ENCODE data around the gene PALMD.

PALMD gene

GRCh38 chr1:99650773-99651437 is 5.0 kb downstream of the PALMD start:
- H3K79me2 ChIP-seq (ENCODE audit: control insufficient read depth, low read length), result no peaks in the 10 kb centered on the region
- no peaks in the 10 kb centered on the region for H4K20me1 ChIP-seq (ENCODE audit: control insufficient read depth, insufficient read depth, low read depth, low read length)
- H3K27me3 ChIP-seq (ENCODE audit: control insufficient read depth, low read length), result peaks cover 2% of the 10 kb centered on the region; the same call in 1 of the 2 replicates
- H3K27ac ChIP-seq (ENCODE audit: low read depth, low read length), result no peak overlapping the region
- no peak overlapping the region for H3K4me2 ChIP-seq (ENCODE audit: low read length)
- H3K4me1 ChIP-seq (ENCODE audit: control insufficient read depth, low read length), result no peaks in the 10 kb centered on the region
- H3K9me2 ChIP-seq (replicated peaks; ENCODE audit: control insufficient read depth, low read length), result no peaks in the 10 kb centered on the region
- TF ChIP-seq, protein P1, sequence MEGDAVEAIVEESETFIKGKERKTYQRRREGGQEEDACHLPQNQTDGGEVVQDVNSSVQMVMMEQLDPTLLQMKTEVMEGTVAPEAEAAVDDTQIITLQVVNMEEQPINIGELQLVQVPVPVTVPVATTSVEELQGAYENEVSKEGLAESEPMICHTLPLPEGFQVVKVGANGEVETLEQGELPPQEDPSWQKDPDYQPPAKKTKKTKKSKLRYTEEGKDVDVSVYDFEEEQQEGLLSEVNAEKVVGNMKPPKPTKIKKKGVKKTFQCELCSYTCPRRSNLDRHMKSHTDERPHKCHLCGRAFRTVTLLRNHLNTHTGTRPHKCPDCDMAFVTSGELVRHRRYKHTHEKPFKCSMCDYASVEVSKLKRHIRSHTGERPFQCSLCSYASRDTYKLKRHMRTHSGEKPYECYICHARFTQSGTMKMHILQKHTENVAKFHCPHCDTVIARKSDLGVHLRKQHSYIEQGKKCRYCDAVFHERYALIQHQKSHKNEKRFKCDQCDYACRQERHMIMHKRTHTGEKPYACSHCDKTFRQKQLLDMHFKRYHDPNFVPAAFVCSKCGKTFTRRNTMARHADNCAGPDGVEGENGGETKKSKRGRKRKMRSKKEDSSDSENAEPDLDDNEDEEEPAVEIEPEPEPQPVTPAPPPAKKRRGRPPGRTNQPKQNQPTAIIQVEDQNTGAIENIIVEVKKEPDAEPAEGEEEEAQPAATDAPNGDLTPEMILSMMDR (IDR thresholded peaks at IDR 0.05; ENCODE audit: low read depth, low read length, poor library complexity, severe bottlenecking), result no peak
- no peak for TF ChIP-seq EZH2phosphoT487 (IDR thresholded peaks at IDR 0.05; ENCODE audit: borderline replicate concordance, low read length)
- H3K36me3 ChIP-seq (ENCODE audit: control insufficient read depth, low read length), result no peaks in the 10 kb centered on the region
- no peak overlapping the region for H3K4me3 ChIP-seq (ENCODE audit: low read length)
- H3F3A ChIP-seq (ENCODE audit: control insufficient read depth, insufficient read depth), result no peaks in the 10 kb centered on the region
- H3K9me3 ChIP-seq (ENCODE audit: control insufficient read depth, insufficient read depth, low read length), result no peaks in the 10 kb centered on the region

DNA sequence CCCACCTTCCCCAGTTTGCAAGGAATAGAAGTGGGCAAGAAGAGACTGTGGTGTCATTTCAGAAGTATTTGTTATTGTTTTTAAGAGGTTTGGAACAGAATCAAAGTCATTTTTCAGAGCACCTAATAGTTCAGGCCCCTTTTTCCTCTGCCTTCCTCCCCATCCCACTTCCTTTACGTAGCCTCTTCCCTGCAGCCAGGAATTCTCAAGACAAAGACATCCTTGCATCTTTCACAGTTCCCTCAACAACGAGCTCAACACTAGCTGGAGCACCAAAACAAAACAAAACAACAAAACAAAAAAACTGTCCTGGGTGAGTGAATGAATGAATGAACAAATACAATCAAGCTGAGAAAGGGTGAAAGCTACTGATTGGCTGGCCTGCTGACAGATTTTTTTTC is 7.0 kb downstream of the PALMD start:
- no peak overlapping the region for H3K4me3 ChIP-seq (ENCODE audit: low read length)
- H4K20me1 ChIP-seq (ENCODE audit: control insufficient read depth, insufficient read depth, low read depth, low read length), result no peaks in the 10 kb centered on the region
- H3K9me3 ChIP-seq (ENCODE audit: control insufficient read depth, insufficient read depth, low read length), result no peaks in the 10 kb centered on the region
- H3K79me2 ChIP-seq (ENCODE audit: control insufficient read depth, low read length), result no peaks in the 10 kb centered on the region
- no peak overlapping the region for H3K4me2 ChIP-seq (ENCODE audit: low read length)
- no peak overlapping the region for H3K27ac ChIP-seq (ENCODE audit: low read depth, low read length)
- no peaks in the 10 kb centered on the region for H3K4me1 ChIP-seq (ENCODE audit: control insufficient read depth, low read length)
- H3K9me2 ChIP-seq (replicated peaks; ENCODE audit: control insufficient read depth, low read length), result no peaks in the 10 kb centered on the region
- no peaks in the 10 kb centered on the region for H3K27me3 ChIP-seq (ENCODE audit: control insufficient read depth, low read length)
- TF ChIP-seq, protein P1 (IDR thresholded peaks at IDR 0.05; ENCODE audit: low read depth, low read length, poor library complexity, severe bottlenecking), result no peak
- TF ChIP-seq EZH2phosphoT487 (IDR thresholded peaks at IDR 0.05; ENCODE audit: borderline replicate concordance, low read length), result no peak
- H3K36me3 ChIP-seq (ENCODE audit: control insufficient read depth, low read length), result no peaks in the 10 kb centered on the region
- H3F3A ChIP-seq (ENCODE audit: control insufficient read depth, insufficient read depth), result no peaks in the 10 kb centered on the region

DNA sequence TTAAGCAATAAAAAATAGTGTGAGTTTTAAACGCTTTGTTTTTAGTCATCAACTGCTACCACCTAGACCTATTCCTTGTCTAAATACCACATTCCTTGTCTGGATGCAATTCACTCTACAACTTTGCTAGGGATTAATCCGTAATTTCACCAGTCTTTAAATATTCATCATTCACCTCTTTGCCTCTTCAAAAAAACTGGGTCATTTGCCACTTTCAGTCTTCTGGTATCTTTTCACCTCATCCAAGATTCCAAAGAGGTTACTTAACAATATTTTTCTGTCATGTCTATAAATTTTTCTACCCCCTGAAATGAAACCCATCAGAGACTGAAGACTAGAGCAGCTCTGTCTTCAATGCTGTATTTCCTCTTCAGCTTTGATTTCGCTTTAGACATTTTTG is 9.5 kb downstream of the PALMD start:
- H3K4me2 ChIP-seq (ENCODE audit: low read length), result no peak overlapping the region
- no peaks in the 10 kb centered on the region for H3F3A ChIP-seq (ENCODE audit: control insufficient read depth, insufficient read depth)
- no peak overlapping the region for H3K27ac ChIP-seq (ENCODE audit: low read depth, low read length)
- no peaks in the 10 kb centered on the region for H3K27me3 ChIP-seq (ENCODE audit: control insufficient read depth, low read length)
- no peaks in the 10 kb centered on the region for H3K9me3 ChIP-seq (ENCODE audit: control insufficient read depth, insufficient read depth, low read length)
- H3K9me2 ChIP-seq (replicated peaks; ENCODE audit: control insufficient read depth, low read length), result no peaks in the 10 kb centered on the region
- no peaks in the 10 kb centered on the region for H3K79me2 ChIP-seq (ENCODE audit: control insufficient read depth, low read length)
- no peaks in the 10 kb centered on the region for H3K4me1 ChIP-seq (ENCODE audit: control insufficient read depth, low read length)
- H4K20me1 ChIP-seq (ENCODE audit: control insufficient read depth, insufficient read depth, low read depth, low read length), result no peaks in the 10 kb centered on the region
- H3K36me3 ChIP-seq (ENCODE audit: control insufficient read depth, low read length), result no peaks in the 10 kb centered on the region
- TF ChIP-seq, protein P1 (IDR thresholded peaks at IDR 0.05; ENCODE audit: low read depth, low read length, poor library complexity, severe bottlenecking), result no peak
- no peak for TF ChIP-seq EZH2phosphoT487 (IDR thresholded peaks at IDR 0.05; ENCODE audit: borderline replicate concordance, low read length)
- H3K4me3 ChIP-seq (ENCODE audit: low read length), result no peak overlapping the region
